ENCODE data around the gene MED19. TPM values are rescaled to one million over a fixed set of nuclear protein-coding genes. Genes with fewer than 3 reads are reported as not detected.

MED19 gene
- polyA plus RNA-seq, 3 donors = 7.1 to 11.3 (median 9.2) TPM

DNA sequence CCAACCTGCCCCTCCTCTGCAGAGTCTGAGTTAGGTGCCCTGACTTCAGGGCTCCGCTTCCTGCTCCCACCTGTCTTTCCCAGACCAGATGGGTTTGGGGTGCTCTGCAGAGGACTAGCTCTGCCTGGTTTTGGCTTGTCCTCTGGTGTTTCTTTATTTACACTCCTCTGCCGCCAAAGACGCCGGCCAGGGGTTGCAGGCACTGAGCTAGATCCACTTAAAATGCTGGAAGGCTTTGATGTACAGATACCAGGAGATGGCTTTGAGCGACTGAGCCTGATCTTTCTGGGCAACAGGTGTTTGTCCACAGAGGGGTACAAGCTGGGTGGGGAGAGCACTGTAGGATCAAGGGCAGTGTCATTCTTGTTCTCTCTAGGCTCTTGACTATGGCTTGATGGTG is 33.2 kb upstream of the MED19 start:
- Histone ChIP-seq H3K79me2 (ENCODE audit: insufficient read depth, low read length) (peaks cover 22% of the 10 kb centered on the region), H3K4me2 (replicated peaks; ENCODE audit: extremely low read depth, low read length, poor library complexity, severe bottlenecking) (no peak overlapping the region), H3K4me3 (replicated peaks in 1 of 3; ENCODE audit: low read depth in 2 of 3, low read length in 3 of 3) (no peak overlapping the region), H3K9ac (ENCODE audit: insufficient read depth, low read length, poor library complexity, severe bottlenecking) (no peak overlapping the region), H3K36me3 (replicated peaks in 1 of 2; ENCODE audit: control insufficient read depth in 1 of 2, insufficient read depth in 2 of 2, low read length in 2 of 2) (peaks cover 31 to 51% of the 10 kb centered on the region in 2 donors), H2AFZ (ENCODE audit: insufficient read depth, low read depth, low read length, poor library complexity, severe bottlenecking) (no peak overlapping the region), H3K27ac (ENCODE audit: low read depth in 1 of 2, low read length in 2 of 2) (no peak overlapping the region), H3K4me1 (ENCODE audit: control insufficient read depth in 1 of 2, insufficient read depth in 2 of 2, low read length in 2 of 2) (peaks cover 15 to 17% of the 10 kb centered on the region in 2 donors), H3K27me3 (ENCODE audit: control insufficient read depth in 2 of 2, insufficient read depth in 2 of 2, low read length in 2 of 2) (no peaks in the 10 kb centered on the region), H3K9me3 (replicated peaks in 1 of 2; ENCODE audit: control insufficient read depth in 1 of 2, insufficient read depth in 1 of 2, low read length in 2 of 2) (no peaks in the 10 kb centered on the region), H4K20me1 (ENCODE audit: insufficient read depth, low read length) (peaks cover 27% of the 10 kb centered on the region)
- TF ChIP-seq, protein P1, sequence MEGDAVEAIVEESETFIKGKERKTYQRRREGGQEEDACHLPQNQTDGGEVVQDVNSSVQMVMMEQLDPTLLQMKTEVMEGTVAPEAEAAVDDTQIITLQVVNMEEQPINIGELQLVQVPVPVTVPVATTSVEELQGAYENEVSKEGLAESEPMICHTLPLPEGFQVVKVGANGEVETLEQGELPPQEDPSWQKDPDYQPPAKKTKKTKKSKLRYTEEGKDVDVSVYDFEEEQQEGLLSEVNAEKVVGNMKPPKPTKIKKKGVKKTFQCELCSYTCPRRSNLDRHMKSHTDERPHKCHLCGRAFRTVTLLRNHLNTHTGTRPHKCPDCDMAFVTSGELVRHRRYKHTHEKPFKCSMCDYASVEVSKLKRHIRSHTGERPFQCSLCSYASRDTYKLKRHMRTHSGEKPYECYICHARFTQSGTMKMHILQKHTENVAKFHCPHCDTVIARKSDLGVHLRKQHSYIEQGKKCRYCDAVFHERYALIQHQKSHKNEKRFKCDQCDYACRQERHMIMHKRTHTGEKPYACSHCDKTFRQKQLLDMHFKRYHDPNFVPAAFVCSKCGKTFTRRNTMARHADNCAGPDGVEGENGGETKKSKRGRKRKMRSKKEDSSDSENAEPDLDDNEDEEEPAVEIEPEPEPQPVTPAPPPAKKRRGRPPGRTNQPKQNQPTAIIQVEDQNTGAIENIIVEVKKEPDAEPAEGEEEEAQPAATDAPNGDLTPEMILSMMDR (IDR thresholded peaks at IDR 0.05) = no peak
- intact Hi-C loops (cut with micrococcal nuclease) = no loop called here
- H3K4me3 Mint-ChIP-seq = no peak overlapping the region
- H3K36me3 Mint-ChIP-seq = peaks cover 41 to 43% of the 10 kb centered on the region in 2 donors
- DNase-seq = no peak
- peaks cover 14% of the 10 kb centered on the region for H3K4me1 Mint-ChIP-seq
- H3K27ac Mint-ChIP-seq = peak overlapping the region in 3 of 7 donors; percentile 21 to 71 (median 28)
- H3K27me3 Mint-ChIP-seq (ENCODE audit: low read depth in 3 of 3) = no peaks in the 10 kb centered on the region
- WGBS (ENCODE audit: insufficient coverage) = 93% methylated on average over 5 of the region's 5 CpGs
- no peaks in the 10 kb centered on the region for H3K9me3 Mint-ChIP-seq

DNA sequence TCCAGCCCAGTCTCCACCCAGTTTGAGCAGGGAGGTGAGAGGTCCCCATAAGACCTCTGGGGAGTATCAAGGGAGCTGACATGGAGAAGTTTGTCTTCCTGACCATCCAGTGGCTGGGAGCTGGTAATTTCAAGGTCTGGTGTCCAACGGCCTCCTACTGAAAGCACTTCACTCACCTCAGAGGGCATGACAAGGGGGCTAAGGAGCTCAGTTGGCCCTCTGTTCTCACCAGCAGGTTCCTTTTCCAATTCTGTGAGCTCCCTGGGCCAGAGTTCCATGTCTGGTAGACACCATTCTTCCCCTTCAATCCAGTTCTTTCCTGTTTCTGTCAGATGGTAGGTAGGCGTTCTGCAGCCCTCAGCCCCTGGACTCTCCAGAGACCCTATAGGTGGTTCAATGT is 32.3 kb upstream of the MED19 start:
- Histone ChIP-seq H3K27me3 (ENCODE audit: control insufficient read depth in 2 of 2, insufficient read depth in 2 of 2, low read length in 2 of 2) (no peaks in the 10 kb centered on the region), H3K4me2 (replicated peaks; ENCODE audit: extremely low read depth, low read length, poor library complexity, severe bottlenecking) (no peak overlapping the region), H3K27ac (ENCODE audit: low read depth in 1 of 2, low read length in 2 of 2) (no peak overlapping the region), H2AFZ (ENCODE audit: insufficient read depth, low read depth, low read length, poor library complexity, severe bottlenecking) (no peak overlapping the region), H3K36me3 (replicated peaks in 1 of 2; ENCODE audit: control insufficient read depth in 1 of 2, insufficient read depth in 2 of 2, low read length in 2 of 2) (peaks cover 31 to 59% of the 10 kb centered on the region in 2 donors), H3K9me3 (replicated peaks in 1 of 2; ENCODE audit: control insufficient read depth in 1 of 2, insufficient read depth in 1 of 2, low read length in 2 of 2) (no peaks in the 10 kb centered on the region), H3K79me2 (ENCODE audit: insufficient read depth, low read length) (peaks cover 22% of the 10 kb centered on the region), H4K20me1 (ENCODE audit: insufficient read depth, low read length) (peaks cover 27% of the 10 kb centered on the region), H3K4me1 (ENCODE audit: control insufficient read depth in 1 of 2, insufficient read depth in 2 of 2, low read length in 2 of 2) (peaks cover 15 to 17% of the 10 kb centered on the region in 2 donors), H3K9ac (ENCODE audit: insufficient read depth, low read length, poor library complexity, severe bottlenecking) (no peak overlapping the region), H3K4me3 (replicated peaks in 1 of 3; ENCODE audit: low read depth in 2 of 3, low read length in 3 of 3) (no peak overlapping the region)
- intact Hi-C loops (cut with micrococcal nuclease) = loop anchor here in 1 of 2 donors (5.0 kb wide), 1 partner anchor 58 kb away; no protein-coding TSS in a partner anchor
- Mint-ChIP-seq H3K36me3 (peaks cover 40 to 47% of the 10 kb centered on the region in 2 donors), H3K9me3 (no peaks in the 10 kb centered on the region), H3K27ac (no peak overlapping the region), H3K27me3 (ENCODE audit: low read depth in 3 of 3) (no peaks in the 10 kb centered on the region), H3K4me1 (peaks cover 14% of the 10 kb centered on the region), H3K4me3 (no peak overlapping the region)
- no peak for DNase-seq
- 100% methylated on average over 1 of the region's 2 CpGs for WGBS (ENCODE audit: insufficient coverage)
- TF ChIP-seq, protein P1 (IDR thresholded peaks at IDR 0.05) = no peak

Measured in CD14-positive monocyte (primary cell).